Spinal cord (tissue), 10 donors: ENCODE data around the gene FMNL1. TPM values are rescaled to one million over a fixed set of nuclear protein-coding genes. Genes with fewer than 3 reads are reported as not detected.
A peak's percentile ranks its signal among the peaks of the same experiment; 100 is the strongest.

ENCODE experiments used
- DNase-seq, 6 donors: peaks; one replicate each; pipeline versions ENCODE4 v3.0.0 to v3.0.0-alpha.2; 2013 to 2015; ENCODE audit warnings: low spot score in 6 of 6, low read depth in 4 of 6
- H3K27ac ChIP-seq: one replicate; pipeline ENCODE4 v1.5.1; 2013; ENCODE audit warnings: low read depth, low read length, control low read depth
- H3K27me3 ChIP-seq: one replicate; pipeline ENCODE4 v1.6.1; 2013; ENCODE audit warnings: low read length; ENCODE audit not compliant: control insufficient read depth, insufficient read depth
- H3K36me3 ChIP-seq: one replicate; pipeline ENCODE4 v1.6.1; 2013; ENCODE audit warnings: low read length; ENCODE audit not compliant: control insufficient read depth, insufficient read depth
- H3K4me1 ChIP-seq: one replicate; pipeline ENCODE4 v1.6.1; 2013; ENCODE audit warnings: low read length; ENCODE audit not compliant: control insufficient read depth, insufficient read depth
- H3K4me3 ChIP-seq: one replicate; pipeline ENCODE4 v1.5.1; 2013; ENCODE audit warnings: low read depth, low read length, control low read depth
- H3K9me3 ChIP-seq: one replicate; pipeline ENCODE4 v1.6.1; 2013; ENCODE audit warnings: low read length; ENCODE audit not compliant: control insufficient read depth, insufficient read depth
- WGBS: methylation state at CpG from one replicate; pipeline ENCODE4 v1.1.5; 2013; ENCODE audit warnings: missing lambda C conversion rate; ENCODE audit not compliant: insufficient coverage; 5-methylcytosine and 5-hydroxymethylcytosine counted together
- polyA plus RNA-seq, 2 donors: library from polyadenylated mRNA; unstranded; fragments of 120-200 nt; gene quantifications; one replicate each; pipeline ENCODE4 v1.2.1, GENCODE V29; 2013; ENCODE audit not compliant: insufficient read length in 2 of 2
- total RNA-seq, 2 donors: library from RNA; depleted of rRNA in 1 of 2; stranded (reverse); fragments of 120-200 nt in 1 of 2; fragments of >200 nt in 1 of 2; gene quantifications; one replicate each; pipeline versions ENCODE4 v1.2.3 to v1.2.4, GENCODE V29; 2013 to 2014
- donor health status: healthy.

The FMNL1 gene
- total and polyA plus RNA-seq, 4 donors, result 3.5 to 22.0 (median 19.6) TPM

DNA sequence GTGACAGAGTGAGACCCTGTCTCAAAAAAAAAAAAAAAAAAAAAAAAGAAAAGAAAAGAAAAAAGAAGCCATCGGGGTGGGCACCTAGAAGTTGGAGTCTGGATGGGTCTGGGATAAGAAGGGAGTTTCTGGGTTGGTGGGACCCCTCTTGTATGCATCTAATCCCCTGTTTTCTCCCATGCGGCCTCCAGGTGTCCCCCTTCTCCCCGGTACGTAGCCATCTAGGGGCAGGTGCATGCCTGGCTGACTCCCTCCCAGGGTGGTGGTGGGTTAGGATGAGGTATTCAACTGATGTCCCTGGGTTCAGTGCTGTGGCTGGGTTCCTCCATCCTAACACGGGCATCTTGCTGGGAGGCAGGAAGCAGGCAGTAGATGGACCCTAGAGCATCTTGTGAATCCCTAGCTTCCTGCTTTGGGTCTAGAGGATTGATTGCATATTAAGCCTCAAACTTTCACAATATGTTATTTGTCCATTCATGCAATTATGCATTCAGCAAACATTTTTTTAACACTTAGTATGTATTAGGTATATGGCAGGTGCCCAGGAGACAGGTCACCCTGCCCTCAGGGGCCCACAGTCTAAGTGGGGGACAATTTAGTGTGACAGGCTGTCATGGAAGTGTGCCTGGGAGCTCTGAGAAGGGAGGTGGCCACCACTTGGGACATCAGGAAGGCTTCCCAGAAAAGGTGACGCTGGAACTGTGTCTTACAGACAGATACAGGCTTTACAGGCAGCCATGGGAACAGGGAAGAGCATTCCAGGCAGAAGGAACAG, 13.1 kb downstream of the FMNL1 start:
- H3K9me3 ChIP-seq, result no peaks in the 10 kb centered on the region
- peak in 1 of 6 donors; percentile 53 for DNase-seq
- H3K27me3 ChIP-seq, result no peaks in the 10 kb centered on the region
- no peak overlapping the region for H3K27ac ChIP-seq
- H3K36me3 ChIP-seq, result peaks cover 21% of the 10 kb centered on the region
- peaks cover 22% of the 10 kb centered on the region for H3K4me1 ChIP-seq
- whole genome bisulfite sequencing, result 34% methylated on average over 2 of the region's 6 CpGs
- no peak overlapping the region for H3K4me3 ChIP-seq

DNA sequence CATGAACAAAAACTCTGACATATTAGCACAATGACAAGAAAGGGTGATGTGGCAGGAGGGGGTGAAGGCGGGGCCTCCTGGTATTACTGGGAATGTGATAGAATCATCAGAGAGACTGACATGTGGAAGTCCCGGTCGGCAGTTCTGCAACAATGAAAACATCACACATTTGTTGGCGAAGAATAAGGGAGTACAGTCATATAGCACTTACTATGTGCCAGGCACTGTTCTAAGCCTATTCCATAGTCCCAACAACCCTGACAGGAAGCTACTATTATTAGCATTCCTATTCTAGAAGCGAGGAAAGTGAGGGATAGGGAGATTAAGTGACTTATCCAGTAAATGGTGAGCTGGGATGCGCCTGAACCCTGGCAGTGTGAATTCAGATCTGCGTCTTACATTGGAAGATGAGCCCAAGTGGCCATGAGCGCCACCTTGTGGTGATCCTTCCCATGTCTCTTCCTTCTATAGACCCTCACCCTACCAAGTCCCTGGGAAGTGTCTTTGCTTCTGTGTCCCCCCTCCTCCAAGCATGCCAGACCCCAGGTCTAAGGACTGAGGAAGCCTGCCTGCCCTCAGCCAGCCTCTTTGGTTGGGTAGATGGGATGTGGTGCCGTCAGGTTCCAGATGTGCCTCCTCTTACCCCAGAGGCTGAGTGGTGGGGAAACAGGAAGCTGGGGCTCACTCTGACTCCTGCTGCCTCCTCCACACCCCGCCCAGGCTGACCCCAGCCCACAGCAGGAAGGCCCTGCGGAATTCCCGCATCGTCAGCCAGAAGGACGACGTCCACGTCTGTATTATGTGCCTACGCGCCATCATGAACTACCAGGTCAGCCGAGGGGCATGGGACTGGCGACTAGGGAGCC, 14.0 kb downstream of the FMNL1 start:
- peak in 2 of 6 donors; percentile 72 to 77 for DNase-seq
- Histone ChIP-seq H3K27me3 (peaks cover 2% of the 10 kb centered on the region), H3K36me3 (peaks cover 21% of the 10 kb centered on the region), H3K4me1 (peaks cover 31% of the 10 kb centered on the region), H3K27ac (no peak overlapping the region), H3K4me3 (no peak overlapping the region), H3K9me3 (no peaks in the 10 kb centered on the region)
- WGBS, result 50% methylated on average over 16 of the region's 20 CpGs

DNA sequence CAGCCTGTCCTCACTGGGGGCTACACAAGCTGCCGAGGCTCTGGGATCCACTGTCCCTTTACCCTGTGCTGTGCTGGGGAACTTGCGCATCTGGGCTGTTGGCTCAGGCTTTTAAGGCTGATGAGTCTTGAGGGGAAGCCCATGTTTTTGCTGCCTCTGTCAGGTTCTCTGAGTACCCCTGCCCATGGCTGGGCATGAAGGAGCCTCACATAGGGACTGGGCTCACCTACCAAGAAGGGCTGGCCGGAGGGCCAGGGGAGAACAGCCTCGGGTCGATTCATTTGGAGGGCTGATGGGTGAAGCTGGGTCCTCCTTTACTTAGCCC, 14.6 kb downstream of the FMNL1 start:
- Histone ChIP-seq H3K4me1 (peaks cover 33% of the 10 kb centered on the region), H3K36me3 (peaks cover 22% of the 10 kb centered on the region), H3K4me3 (no peak overlapping the region), H3K9me3 (no peaks in the 10 kb centered on the region), H3K27me3 (peaks cover 8% of the 10 kb centered on the region), H3K27ac (no peak overlapping the region)
- DNase-seq, result no peak
- WGBS, result 67% methylated on average over 5 of the region's 5 CpGs

DNA sequence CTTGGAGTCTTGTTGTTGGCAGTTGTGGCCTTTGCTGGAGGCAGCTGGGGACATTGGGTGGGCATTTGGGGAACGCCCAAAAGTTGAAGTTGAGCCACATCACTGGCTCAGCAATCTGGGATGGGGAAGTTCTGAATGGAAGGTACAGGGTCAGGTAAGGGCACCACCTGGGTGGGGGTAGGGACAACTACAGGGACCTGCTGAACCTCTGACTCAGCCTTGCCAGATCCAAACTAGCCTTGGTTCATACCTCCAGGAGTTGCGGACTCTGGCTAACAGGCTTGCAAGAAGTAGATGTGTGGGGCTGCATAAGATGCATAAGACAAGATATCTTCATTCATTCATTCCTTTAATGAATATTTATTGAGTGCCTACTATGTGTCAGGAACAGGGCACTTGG, 16.0 kb downstream of the FMNL1 start:
- WGBS, result 90% methylated on average over 2 of the region's 2 CpGs
- H3K4me1 ChIP-seq, result peaks cover 41% of the 10 kb centered on the region
- no peak overlapping the region for H3K4me3 ChIP-seq
- peaks cover 23% of the 10 kb centered on the region for H3K36me3 ChIP-seq
- no peak for DNase-seq
- no peak overlapping the region for H3K27ac ChIP-seq
- H3K27me3 ChIP-seq, result peaks cover 13% of the 10 kb centered on the region
- H3K9me3 ChIP-seq, result no peaks in the 10 kb centered on the region

DNA sequence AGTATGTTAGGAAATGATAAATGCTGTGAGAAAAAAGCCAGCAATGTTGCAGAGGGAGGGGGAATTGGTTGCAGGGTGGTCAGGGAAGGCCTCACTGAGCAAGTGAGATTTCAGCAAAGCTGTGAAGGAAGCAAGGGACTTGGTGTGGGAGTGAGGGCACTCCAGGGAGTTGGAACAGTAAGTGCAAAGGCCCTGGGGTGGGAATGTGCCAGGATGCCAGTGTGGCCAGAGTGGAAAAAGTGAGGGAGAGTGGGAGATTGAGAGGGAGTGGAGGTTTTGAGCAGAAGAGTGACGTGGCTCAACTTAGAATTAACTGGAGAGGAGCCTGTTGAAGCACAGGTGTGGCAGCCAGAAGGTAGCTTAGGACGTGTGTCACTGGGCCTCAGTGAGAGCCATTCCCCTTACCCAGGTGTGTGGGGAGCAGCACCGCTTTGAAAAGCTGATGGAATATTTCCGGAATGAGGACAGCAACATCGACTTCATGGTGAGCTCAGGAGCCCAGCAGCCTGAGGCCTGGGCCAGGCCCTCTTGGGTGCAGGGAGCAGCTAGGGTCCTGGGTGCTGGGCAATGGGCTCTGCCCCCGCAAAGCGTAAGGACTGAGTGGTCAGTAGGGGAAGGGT, 16.6 kb downstream of the FMNL1 start:
- Histone ChIP-seq H3K36me3 (peaks cover 28% of the 10 kb centered on the region), H3K27me3 (peaks cover 13% of the 10 kb centered on the region), H3K27ac (no peak overlapping the region), H3K4me3 (no peak overlapping the region), H3K4me1 (peaks cover 46% of the 10 kb centered on the region), H3K9me3 (no peaks in the 10 kb centered on the region)
- no peak for DNase-seq
- 94% methylated on average over 7 of the region's 7 CpGs for WGBS

DNA sequence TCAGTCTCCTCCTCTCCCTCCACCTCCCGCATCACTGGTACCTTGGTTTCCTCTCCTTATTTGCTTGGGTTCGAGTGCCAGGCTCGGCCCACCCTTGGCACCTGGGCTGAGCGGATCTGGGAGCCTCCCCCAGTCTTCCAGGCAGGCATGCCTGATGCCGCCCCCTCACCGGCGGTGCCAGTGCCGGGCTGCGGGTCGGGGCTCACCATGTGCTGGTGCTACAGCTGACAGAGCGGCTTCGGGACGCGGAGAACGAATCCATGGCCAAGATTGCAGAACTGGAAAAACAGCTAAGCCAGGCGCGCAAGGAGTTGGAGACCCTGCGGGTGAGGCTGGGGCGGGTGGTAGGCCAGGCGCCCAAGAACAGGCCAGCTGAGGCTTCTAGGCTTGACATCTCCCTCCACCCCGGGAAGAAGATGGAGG, 19.2 kb downstream of the FMNL1 start:
- Histone ChIP-seq H3K27ac (peak overlapping the region; percentile 47), H3K4me3 (peak overlapping the region; percentile 51), H3K9me3 (no peaks in the 10 kb centered on the region), H3K36me3 (peaks cover 44% of the 10 kb centered on the region), H3K4me1 (peaks cover 46% of the 10 kb centered on the region), H3K27me3 (peaks cover 13% of the 10 kb centered on the region)
- DNase-seq, result peak in 1 of 6 donors; percentile 52
- WGBS, result 15% methylated on average over 21 of the region's 21 CpGs

DNA sequence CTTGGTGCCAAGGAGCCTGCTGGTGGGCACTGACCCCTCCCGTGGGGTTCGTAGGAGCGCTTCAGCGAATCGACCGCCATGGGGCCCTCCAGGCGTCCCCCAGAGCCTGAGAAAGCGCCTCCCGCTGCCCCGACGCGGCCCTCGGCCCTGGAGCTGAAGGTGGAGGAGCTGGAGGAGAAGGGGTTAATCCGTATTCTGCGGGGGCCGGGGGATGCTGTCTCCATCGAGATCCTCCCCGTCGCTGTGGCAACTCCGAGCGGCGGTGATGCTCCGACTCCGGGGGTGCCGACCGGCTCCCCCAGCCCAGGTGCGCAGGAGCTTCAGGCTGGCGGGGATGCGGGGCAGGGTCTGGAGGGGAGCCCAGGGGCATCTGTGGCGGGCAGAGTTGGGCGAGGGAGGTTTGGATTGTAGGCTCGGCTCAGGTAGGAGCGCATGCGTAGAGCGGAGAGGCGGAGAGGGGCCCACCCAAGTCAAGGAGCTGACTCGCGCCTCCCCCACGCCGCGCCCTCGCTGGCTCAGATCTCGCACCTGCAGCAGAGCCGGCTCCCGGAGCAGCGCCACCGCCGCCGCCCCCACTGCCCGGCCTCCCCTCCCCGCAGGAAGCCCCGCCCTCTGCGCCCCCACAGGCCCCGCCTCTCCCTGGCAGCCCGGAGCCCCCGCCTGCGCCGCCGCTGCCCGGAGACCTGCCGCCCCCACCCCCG, 19.8 kb downstream of the FMNL1 start:
- Histone ChIP-seq H3K27ac (peak overlapping the region; percentile 47), H3K36me3 (peaks cover 44% of the 10 kb centered on the region), H3K27me3 (peaks cover 15% of the 10 kb centered on the region), H3K4me1 (peaks cover 45% of the 10 kb centered on the region), H3K9me3 (no peaks in the 10 kb centered on the region), H3K4me3 (peak overlapping the region; percentile 51)
- WGBS, result 2% methylated on average over 55 of the region's 62 CpGs
- peak in 4 of 6 donors; percentile 42 to 97 (median 78) for DNase-seq

DNA sequence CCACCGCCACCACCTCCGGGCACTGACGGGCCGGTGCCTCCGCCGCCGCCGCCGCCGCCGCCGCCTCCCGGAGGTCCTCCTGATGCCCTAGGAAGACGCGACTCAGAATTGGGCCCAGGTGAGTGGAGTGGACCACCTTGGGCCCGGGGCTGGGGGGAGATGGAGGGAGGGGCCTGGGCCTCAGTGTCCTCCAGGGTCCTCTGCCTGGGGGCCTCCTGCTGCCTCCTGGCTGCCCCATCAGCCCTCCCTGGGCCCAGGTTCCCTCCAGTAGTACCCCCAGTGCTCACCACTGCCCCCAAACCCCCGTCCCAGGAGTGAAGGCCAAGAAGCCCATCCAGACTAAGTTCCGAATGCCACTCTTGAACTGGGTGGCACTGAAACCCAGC, 20.3 kb downstream of the FMNL1 start:
- WGBS, result 9% methylated on average over 14 of the region's 18 CpGs
- Histone ChIP-seq H3K36me3 (peaks cover 49% of the 10 kb centered on the region), H3K27ac (no peak overlapping the region), H3K9me3 (no peaks in the 10 kb centered on the region), H3K27me3 (peaks cover 16% of the 10 kb centered on the region), H3K4me1 (peaks cover 50% of the 10 kb centered on the region), H3K4me3 (no peak overlapping the region)
- no peak for DNase-seq

DNA sequence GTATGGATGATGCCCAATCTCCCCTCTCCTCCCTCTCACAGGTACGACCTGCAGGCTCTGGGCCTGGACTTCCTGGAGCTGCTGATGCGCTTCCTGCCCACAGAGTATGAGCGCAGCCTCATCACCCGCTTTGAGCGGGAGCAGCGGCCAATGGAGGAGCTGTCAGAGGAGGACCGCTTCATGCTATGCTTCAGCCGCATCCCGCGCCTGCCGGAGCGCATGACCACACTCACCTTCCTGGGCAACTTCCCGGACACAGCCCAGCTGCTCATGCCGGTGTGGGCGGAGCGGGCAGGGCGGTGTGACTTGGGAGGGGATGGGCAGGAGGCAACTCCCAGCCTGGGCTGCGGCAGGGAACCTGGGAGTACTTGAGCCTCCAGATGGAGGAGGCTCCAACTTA, 22.1 kb downstream of the FMNL1 start:
- no peak overlapping the region for H3K27ac ChIP-seq
- peaks cover 67% of the 10 kb centered on the region for H3K4me1 ChIP-seq
- 86% methylated on average over 17 of the region's 18 CpGs for WGBS
- H3K27me3 ChIP-seq, result peaks cover 30% of the 10 kb centered on the region
- H3K36me3 ChIP-seq, result peaks cover 46% of the 10 kb centered on the region
- no peaks in the 10 kb centered on the region for H3K9me3 ChIP-seq
- no peak for DNase-seq
- H3K4me3 ChIP-seq, result no peak overlapping the region
